OCI-LY1 (cell line): ENCODE results near the gene SYCN.

Source experiments
- H2AFZ ChIP-seq: fragments of 200-600 bp; sonication (generic), shearing (Covaris generic); 2 replicates; pipeline ENCODE4 v1.6.0; 2014; ENCODE audit warnings: antibody characterized with exemption, mild to moderate bottlenecking, low read length
- H3F3A ChIP-seq: fragments of 200-600 bp; sonication (generic), shearing (Covaris generic); 2 replicates; pipeline ENCODE4 v1.6.0; 2014; ENCODE audit warnings: mild to moderate bottlenecking, antibody characterized with exemption, low read length, moderate library complexity; ENCODE audit not compliant: insufficient read depth
- H3K27ac ChIP-seq: fragments of 200-600 bp; sonication (generic); 2 replicates; pipeline ENCODE4 v1.5.1; 2014; ENCODE audit warnings: low read length, mixed run types, mild to moderate bottlenecking, low read depth; ENCODE audit not compliant: poor library complexity, severe bottlenecking
- H3K27me3 ChIP-seq: fragments of 200-600 bp; sonication (generic); 2 replicates; pipeline ENCODE4 v1.6.0; 2014; ENCODE audit warnings: antibody characterized with exemption, mild to moderate bottlenecking, low read length, moderate library complexity; ENCODE audit not compliant: insufficient read depth
- H3K36me3 ChIP-seq: fragments of 200-600 bp; sonication (generic); 2 replicates; pipeline ENCODE4 v1.6.1; 2014; ENCODE audit warnings: mild to moderate bottlenecking, antibody characterized with exemption, low read length, moderate library complexity, mixed read lengths; ENCODE audit not compliant: insufficient read depth
- H3K4me1 ChIP-seq: fragments of 200-600 bp; sonication (generic); 2 replicates; pipeline ENCODE4 v1.5.1; 2014; ENCODE audit warnings: mild to moderate bottlenecking, low read length, moderate library complexity; ENCODE audit not compliant: insufficient read depth, severe bottlenecking
- H3K4me2 ChIP-seq: fragments of 200-600 bp; sonication (generic), shearing (Covaris generic); 2 replicates; pipeline ENCODE4 v1.6.1; 2014; ENCODE audit warnings: low read length
- H3K4me3 ChIP-seq: fragments of 200-600 bp; sonication (generic); 2 replicates; pipeline ENCODE4 v1.5.1; 2014; ENCODE audit warnings: low read length, low read depth, mild to moderate bottlenecking, mixed read lengths; ENCODE audit not compliant: poor library complexity, severe bottlenecking
- H3K79me2 ChIP-seq: fragments of 200-600 bp; shearing (Covaris generic); 2 replicates; pipeline ENCODE4 v1.6.1; 2016; ENCODE audit warnings: mixed run types, low read length, mixed read lengths; ENCODE audit not compliant: insufficient read depth
- H3K9ac ChIP-seq: fragments of 200-600 bp; sonication (generic), shearing (Covaris generic); 2 replicates; pipeline ENCODE4 v1.6.1; 2014; ENCODE audit warnings: mild to moderate bottlenecking, low read length, mixed read lengths
- H3K9me2 ChIP-seq: fragments of 200-600 bp; sonication (generic), shearing (Covaris generic); 2 replicates; pipeline ENCODE4 v1.6.1; 2014; ENCODE audit warnings: low read depth, mild to moderate bottlenecking, low read length, mixed read lengths
- H3K9me3 ChIP-seq: fragments of 200-600 bp; shearing (Covaris generic); 2 replicates; pipeline ENCODE4 v1.6.1; 2014; ENCODE audit warnings: low read length, mixed read lengths
- H4K20me1 ChIP-seq: fragments of 200-600 bp; sonication (generic), shearing (Covaris generic); 2 replicates; pipeline ENCODE4 v1.6.0; 2016; ENCODE audit warnings: mild to moderate bottlenecking, low read length; ENCODE audit not compliant: insufficient read depth
- EZH2 ChIP-seq: fragments of 200-600 bp; sonication (generic), shearing (Covaris generic); IDR thresholded peaks from 2 replicates; pipeline ENCODE4 v1.8.0; 2017; ENCODE audit warnings: borderline replicate concordance, mixed run types, mild to moderate bottlenecking, antibody characterized with exemption, low read length, moderate library complexity, mixed read lengths
- TF ChIP-seq, protein P1 (sequence below): fragments of 200-600 bp; sonication (generic), shearing (Covaris generic); IDR thresholded peaks from 2 replicates; pipeline ENCODE4 v1.5.1; 2017; ENCODE audit warnings: mild to moderate bottlenecking, antibody characterized with exemption, low read length, moderate library complexity, mixed read lengths

SYCN gene

GRCh38 chr19:39199025-39199424 lies 5.0 kb downstream of the SYCN start:
- Histone ChIP-seq H3K27me3 (no peaks in the 10 kb centered on the region), H3K4me2 (no peak overlapping the region), H2AFZ (no peak overlapping the region), H3K79me2 (no peaks in the 10 kb centered on the region), H3K27ac (no peak overlapping the region), H3K9ac (no peak overlapping the region), H3F3A (no peaks in the 10 kb centered on the region), H3K4me3 (no peak overlapping the region), H3K9me2 (no peaks in the 10 kb centered on the region), H3K4me1 (no peaks in the 10 kb centered on the region), H3K9me3 (no peaks in the 10 kb centered on the region), H4K20me1 (no peaks in the 10 kb centered on the region), H3K36me3 (no peaks in the 10 kb centered on the region)
- no peak for TF ChIP-seq EZH2
- TF ChIP-seq, protein P1, sequence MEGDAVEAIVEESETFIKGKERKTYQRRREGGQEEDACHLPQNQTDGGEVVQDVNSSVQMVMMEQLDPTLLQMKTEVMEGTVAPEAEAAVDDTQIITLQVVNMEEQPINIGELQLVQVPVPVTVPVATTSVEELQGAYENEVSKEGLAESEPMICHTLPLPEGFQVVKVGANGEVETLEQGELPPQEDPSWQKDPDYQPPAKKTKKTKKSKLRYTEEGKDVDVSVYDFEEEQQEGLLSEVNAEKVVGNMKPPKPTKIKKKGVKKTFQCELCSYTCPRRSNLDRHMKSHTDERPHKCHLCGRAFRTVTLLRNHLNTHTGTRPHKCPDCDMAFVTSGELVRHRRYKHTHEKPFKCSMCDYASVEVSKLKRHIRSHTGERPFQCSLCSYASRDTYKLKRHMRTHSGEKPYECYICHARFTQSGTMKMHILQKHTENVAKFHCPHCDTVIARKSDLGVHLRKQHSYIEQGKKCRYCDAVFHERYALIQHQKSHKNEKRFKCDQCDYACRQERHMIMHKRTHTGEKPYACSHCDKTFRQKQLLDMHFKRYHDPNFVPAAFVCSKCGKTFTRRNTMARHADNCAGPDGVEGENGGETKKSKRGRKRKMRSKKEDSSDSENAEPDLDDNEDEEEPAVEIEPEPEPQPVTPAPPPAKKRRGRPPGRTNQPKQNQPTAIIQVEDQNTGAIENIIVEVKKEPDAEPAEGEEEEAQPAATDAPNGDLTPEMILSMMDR, result no peak

GRCh38 chr19:39197808-39198207 lies 6.3 kb downstream of the SYCN start:
- H3K27ac ChIP-seq, result no peak overlapping the region
- no peaks in the 10 kb centered on the region for H3F3A ChIP-seq
- no peaks in the 10 kb centered on the region for H3K79me2 ChIP-seq
- H3K27me3 ChIP-seq, result no peaks in the 10 kb centered on the region
- H2AFZ ChIP-seq, result no peak overlapping the region
- H3K9me2 ChIP-seq, result no peaks in the 10 kb centered on the region
- no peak overlapping the region for H3K4me2 ChIP-seq
- H3K4me3 ChIP-seq, result no peak overlapping the region
- H4K20me1 ChIP-seq, result no peaks in the 10 kb centered on the region
- no peaks in the 10 kb centered on the region for H3K36me3 ChIP-seq
- no peaks in the 10 kb centered on the region for H3K4me1 ChIP-seq
- TF ChIP-seq EZH2, result no peak
- TF ChIP-seq, protein P1, result peak; percentile 15; the same call in 1 of the 2 replicates
- no peak overlapping the region for H3K9ac ChIP-seq
- no peaks in the 10 kb centered on the region for H3K9me3 ChIP-seq

GRCh38 chr19:39196860-39197562 lies 7.1 kb downstream of the SYCN start, which contains the start of gene NCCRP1:
Gene NCCRP1, plus strand, starts transcription at chr19:39196964. Its CDS starts 19 bp downstream, at chr19:39196983.
- Histone ChIP-seq H3K9ac (no peak within 1 kb of the TSS), H3K9me2 (no peaks in the 10 kb centered on the region), H4K20me1 (no peaks in the 10 kb centered on the region), H3K27me3 (no peaks in the 10 kb centered on the region), H3K27ac (no peak within 1 kb of the TSS), H3K36me3 (no peaks in the 10 kb centered on the region), H2AFZ (no peak within 1 kb of the TSS), H3K9me3 (no peaks in the 10 kb centered on the region), H3F3A (no peaks in the 10 kb centered on the region), H3K79me2 (no peaks in the 10 kb centered on the region), H3K4me1 (no peaks in the 10 kb centered on the region), H3K4me2 (no peak within 1 kb of the TSS; the same call in 1 of the 2 replicates), H3K4me3 (no peak within 1 kb of the TSS)
- TF ChIP-seq, protein P1, result no peak
- no peak for TF ChIP-seq EZH2
